HG03066 (cell line): ENCODE measurements around the gene P2RY1.
"Not testable (repeated sequence)": the region's sequence is repeated elsewhere in the genome, so short reads cannot be mapped to it uniquely, and the experiment has no call there.

Experiments
- ATAC-seq: cut with Tn5 transposase; IDR thresholded peaks from one replicate; pipeline ENCODE4 v1.9.1; 2021; ENCODE audit warnings: low read depth; ENCODE audit not compliant: unreplicated experiment

P2RY1 gene

GRCh38 chr3:152836269-152836668, 1.3 kb downstream of the P2RY1 start:
- ATAC-seq, result no peak

GRCh38 chr3:152839511-152839910, 4.6 kb downstream of the P2RY1 start:
- ATAC-seq, result no peak

GRCh38 chr3:152841131-152841530, 6.2 kb downstream of the P2RY1 start:
- ATAC-seq, result no peak

GRCh38 chr3:152842413-152842812, 7.5 kb downstream of the P2RY1 start:
- ATAC-seq, result no peak

GRCh38 chr3:152843955-152844354, 9.0 kb downstream of the P2RY1 start:
- ATAC-seq, result peak; percentile 63

GRCh38 chr3:152846572-152847202, 11.8 kb downstream of the P2RY1 start:
- not testable (repeated sequence) for ATAC-seq

GRCh38 chr3:152847599-152847998, 12.7 kb downstream of the P2RY1 start:
- not testable (repeated sequence) for ATAC-seq

- ATAC-seq, result no peak
Measured at GRCh38 chr3:152849996-152850578, 15.2 kb downstream of the P2RY1 start.

- ATAC-seq, result no peak
Measured at GRCh38 chr3:152853196-152853595, 18.3 kb downstream of the P2RY1 start.

- ATAC-seq, result no peak
Measured at GRCh38 chr3:152857082-152857481, 22.2 kb downstream of the P2RY1 start.

- ATAC-seq, result no peak
Measured at GRCh38 chr3:152858170-152858800, 23.4 kb downstream of the P2RY1 start.

- ATAC-seq, result no peak
Measured at GRCh38 chr3:152860736-152861135, 25.8 kb downstream of the P2RY1 start.

- ATAC-seq, result no peak
Measured at GRCh38 chr3:152865668-152866245, 30.8 kb downstream of the P2RY1 start.

GRCh38 chr3:152870027-152870426, 35.1 kb downstream of the P2RY1 start:
- ATAC-seq, result no peak

GRCh38 chr3:152873314-152873713, 38.4 kb downstream of the P2RY1 start:
- not testable (repeated sequence) for ATAC-seq

- ATAC-seq, result no peak
Measured at GRCh38 chr3:152874896-152875749, 40.2 kb downstream of the P2RY1 start.

- ATAC-seq, result peak; percentile 52
Measured at GRCh38 chr3:152879130-152879789, 44.3 kb downstream of the P2RY1 start.

- ATAC-seq, result no peak
Measured at GRCh38 chr3:152879790-152880174, 44.9 kb downstream of the P2RY1 start.

- no peak for ATAC-seq
Measured at GRCh38 chr3:152885076-152885475, 50.1 kb downstream of the P2RY1 start.
